Right kidney (tissue), 1 donor: ENCODE measurements around the gene HYAL2.

Experiments
- DNase-seq: peaks from one replicate; pipeline ENCODE4 v3.0.0-alpha.2; 2016

HYAL2 gene

GRCh38 chr3:50271314-50271936 is 51.1 kb downstream of the HYAL2 start:
- no peak for DNase-seq

DNA sequence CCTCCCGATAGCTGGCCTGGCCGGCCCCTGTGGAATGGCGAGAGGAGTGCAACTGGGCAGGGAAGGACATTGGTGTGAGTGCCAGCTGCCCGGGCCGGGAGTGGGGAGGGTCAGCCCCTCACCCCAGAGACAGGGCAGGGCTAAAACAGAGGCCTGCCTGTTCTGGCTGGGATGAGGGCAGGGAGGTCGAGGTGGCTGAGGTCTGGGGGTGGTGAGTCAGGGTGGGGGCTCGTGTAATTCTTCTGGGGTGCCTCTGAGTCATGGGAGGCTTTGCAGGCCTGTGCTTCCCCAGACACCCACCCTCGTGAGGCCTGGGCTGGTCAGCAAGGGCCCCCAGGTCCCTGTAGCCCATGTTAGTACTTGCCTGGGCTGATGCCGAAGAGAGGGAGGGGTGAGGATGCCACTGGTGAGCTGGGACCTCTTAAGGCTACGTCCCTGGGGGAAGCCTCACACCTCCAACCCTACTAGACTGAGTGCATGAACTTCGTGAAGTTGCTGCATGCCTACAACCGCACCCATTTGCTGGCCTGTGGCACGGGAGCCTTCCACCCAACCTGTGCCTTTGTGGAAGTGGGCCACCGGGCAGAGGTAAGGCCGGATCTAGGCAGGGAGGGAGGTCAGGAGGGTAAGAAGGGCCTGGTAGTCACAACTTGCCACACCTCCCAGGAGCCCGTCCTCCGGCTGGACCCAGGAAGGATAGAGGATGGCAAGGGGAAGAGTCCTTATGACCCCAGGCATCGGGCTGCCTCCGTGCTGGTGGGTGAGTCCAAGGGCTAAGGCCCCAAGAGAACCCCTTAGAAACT is 51.9 kb downstream of the HYAL2 start:
- DNase-seq, result no peak

DNA sequence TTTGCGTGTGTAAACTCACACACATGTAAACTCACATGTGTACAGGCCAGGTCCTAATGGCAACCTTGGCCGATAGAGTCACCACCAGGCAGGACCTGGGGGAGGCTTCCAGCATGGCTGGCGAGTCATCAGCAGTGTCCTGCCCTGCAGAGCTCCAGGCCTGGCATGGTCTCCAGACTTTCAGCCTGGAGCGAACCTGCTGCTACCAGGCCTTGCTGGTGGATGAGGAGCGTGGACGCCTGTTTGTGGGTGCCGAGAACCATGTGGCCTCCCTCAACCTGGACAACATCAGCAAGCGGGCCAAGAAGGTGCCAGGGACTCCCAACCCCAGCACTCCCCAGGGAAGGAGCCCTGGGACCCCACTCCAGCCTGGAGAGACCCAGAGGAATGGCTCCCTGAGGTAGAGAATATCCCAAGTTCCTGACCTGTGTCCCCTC is 52.5 kb downstream of the HYAL2 start:
- DNase-seq, result no peak

DNA sequence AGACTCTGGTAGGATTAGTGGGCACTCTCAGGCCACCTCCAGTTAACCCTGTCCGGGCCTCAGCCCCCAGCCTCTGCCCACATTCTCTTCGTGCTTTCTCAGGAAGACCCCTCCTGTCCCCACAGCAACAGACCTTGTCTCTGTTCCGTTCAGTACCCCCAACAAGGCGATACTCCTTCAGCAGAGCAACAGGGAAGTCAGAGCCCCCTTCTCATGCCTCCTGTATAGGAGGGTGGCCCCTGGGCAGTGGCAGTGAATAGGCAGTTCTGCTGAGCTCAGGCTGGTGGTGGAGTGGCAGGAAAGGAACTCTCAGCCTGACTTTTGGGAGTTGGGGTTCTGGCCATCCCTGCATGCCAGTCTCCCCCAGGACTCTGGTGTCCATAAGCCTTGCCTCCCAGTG is 53.1 kb downstream of the HYAL2 start:
- DNase-seq, result peak; percentile 51

DNA sequence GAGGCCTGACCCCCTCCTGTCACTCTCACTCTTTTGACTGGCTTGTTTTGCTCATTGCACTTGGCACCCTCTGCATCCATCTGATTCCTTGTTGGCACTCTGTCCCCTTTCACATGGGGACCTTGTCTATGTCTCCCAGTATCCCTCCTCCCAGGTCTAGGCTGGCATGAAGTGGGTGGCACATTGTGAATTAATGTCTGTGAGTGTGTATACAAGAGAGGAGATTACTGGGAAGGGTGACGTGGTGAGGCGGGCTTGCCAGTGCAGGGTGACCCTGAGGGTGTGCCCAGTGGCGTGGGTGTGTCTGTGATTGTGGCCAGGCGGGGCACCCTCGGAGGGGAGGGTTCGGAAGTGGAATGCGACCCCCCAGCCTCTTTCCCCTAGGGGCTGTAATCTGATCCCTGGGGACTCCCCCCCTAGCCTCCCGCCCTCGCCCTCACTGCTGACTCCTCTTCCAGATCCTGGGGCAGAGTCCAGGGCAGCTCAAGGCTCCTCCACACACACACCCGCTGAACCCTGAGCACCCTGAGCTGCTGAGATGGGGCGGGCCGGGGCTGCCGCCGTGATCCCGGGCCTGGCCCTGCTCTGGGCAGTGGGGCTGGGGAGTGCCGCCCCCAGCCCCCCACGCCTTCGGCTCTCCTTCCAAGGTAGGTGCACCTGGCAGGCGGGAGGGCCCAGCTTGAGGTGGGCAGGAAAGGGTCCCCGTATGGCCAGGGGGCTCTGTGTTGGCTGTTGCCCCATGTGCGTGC is 53.7 kb downstream of the HYAL2 start, which contains the start of gene SEMA3B:
Gene SEMA3B (plus strand): TSS at position 445 of the 749 bp plus-strand sequence. CDS start 94 bp downstream, at position 539.
- peak; percentile 75 for DNase-seq

DNA sequence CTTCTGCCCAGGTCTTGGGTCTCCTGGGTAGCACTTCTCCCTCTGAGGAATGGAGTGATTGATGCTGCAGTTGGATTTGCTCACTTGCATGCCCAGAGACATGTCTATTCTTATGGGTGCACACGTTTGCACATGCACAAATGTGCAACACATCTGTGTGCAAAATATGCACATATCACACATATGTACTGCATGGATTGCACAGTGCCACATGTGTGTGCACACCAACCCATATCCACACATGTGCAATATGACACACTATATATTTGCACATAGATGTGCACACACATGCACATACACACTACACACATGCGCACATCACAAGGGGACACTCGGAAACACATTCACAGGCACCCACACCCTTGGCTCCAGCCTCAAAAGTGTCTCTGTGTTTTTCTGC is 54.3 kb downstream of the HYAL2 start:
- no peak for DNase-seq
